ENCODE data around the gene FRMD4A.
"Not testable (repeated sequence)": the region's sequence is repeated elsewhere in the genome, so short reads cannot be mapped to it uniquely, and the experiment has no call there.

The FRMD4A gene

DNA sequence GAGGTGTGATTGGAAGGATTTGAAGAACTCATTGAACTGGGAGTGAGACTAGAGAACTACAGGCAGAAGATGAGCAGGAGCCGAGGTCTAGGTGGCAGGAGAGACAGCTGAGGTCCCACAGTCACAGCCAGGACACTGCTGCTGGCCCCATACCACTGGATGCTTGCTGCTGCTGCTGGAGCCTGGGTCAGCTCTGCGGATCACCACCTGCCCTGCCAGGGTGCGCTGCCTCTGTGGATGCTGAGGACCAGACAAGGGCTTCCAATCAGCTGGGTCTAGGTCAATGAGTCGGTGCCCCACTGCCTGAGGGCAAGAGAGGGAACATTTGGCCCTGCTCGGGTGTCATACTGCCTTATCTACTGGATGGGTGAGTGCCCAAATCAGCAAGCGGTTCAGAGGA lies 94.4 kb downstream of the FRMD4A start:
- DNase-seq = no peak

DNA sequence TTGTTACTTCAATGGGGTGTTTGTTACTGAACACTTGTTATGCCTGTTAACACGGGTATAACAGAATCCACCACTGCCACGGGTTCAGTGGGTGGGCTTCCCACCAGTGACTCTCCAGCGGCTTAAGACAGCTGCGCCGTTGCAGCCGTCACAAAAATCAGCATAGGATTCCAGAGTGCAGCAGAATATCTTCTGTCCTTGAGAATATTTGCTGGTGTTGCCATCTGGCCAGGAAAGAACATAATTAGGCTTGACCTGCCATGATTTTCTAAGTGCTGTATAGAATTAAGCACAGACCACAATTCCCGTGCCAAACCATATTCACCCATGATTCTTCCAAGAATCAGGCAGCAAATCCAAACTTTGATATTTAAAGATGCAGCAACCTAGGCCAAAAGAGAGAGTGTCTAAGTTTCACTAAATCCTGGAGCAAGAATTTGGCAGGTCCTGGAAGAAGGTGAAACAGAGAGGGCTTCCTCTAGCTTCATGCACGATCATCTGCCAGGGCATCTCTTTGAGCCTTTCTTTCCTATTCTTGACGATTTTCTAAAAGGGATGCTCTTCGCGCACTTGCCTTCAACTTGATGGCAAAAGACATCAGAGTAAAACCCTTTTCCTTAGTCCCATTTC lies 95.0 kb downstream of the FRMD4A start:
- no peak for DNase-seq

DNA sequence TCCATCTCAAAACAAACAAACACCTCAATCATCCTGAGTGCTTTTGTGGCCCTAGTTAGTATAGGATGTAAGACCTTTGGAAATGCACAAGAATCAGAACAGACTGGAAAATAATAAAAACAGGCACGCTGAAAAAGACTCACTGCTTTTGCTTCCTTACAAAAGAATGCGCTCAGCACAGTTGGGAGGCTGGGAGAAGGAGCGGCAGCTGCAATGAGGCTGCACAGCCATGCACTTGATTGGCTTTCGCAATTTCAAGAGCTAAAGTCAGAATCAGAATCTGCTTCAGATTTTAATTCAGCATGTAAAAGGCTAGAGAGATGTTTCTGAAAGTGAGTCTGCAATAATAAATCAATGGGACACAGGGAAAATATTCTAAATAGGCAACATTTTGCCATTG lies 97.2 kb downstream of the FRMD4A start:
- DNase-seq = no peak

DNA sequence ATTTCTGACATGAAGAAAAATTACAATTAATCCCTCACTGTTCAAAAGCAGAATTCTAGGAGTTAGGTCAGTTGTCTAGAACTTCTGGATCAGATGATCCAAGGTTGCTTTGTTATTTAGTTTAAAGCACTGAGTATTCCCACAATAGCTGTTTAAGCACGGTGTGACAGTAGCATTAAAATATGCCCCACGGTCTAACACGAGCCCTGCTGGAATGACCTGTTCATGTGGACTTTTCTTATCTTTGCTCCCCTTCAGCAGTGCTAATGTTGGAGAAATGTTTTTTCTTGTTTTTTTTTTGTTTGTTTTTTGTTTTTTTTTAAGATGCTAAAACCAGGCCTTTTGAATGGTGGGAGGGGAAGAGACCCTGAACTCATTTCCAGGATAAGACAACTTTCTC lies 101.9 kb downstream of the FRMD4A start:
- not testable (repeated sequence) for DNase-seq

DNA sequence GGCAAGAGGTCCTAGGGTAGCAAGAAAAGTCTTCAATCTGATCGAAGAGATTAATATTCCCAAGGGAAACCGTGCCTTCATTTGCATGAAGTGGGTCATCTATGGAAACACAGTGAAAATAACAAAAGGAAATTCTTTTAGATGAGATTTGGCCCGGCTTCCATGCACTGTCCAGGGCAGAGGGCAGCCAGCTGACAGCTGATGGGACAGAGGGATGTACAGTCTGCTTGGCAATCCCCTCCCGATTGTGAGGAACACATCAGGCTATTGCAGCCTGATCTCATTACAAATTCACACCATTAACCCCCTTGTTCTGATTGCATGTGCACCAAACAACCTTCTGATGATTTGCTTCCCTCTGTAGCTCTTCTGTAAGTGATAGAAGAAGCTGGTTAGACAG lies 105.3 kb downstream of the FRMD4A start:
- no peak for DNase-seq

DNA sequence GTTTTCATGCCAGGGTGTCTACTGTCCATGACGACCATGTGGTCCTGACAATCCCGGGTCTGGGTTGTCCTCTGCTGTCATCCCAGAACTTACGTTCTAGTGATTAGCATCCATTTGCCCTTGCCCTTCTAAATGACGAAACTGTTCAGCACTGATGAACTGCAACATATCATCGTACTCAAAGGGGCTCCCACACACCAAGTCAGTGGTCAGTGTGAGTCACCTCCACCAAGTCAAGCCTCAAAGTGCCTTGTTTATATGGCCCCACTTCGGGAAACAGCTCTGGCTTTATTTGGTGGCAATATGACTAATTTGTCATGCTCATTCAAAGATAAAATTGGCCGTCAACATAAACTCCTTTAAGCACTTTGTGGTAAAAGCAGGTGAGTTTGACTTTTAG lies 110.7 kb downstream of the FRMD4A start:
- no peak for DNase-seq

DNA sequence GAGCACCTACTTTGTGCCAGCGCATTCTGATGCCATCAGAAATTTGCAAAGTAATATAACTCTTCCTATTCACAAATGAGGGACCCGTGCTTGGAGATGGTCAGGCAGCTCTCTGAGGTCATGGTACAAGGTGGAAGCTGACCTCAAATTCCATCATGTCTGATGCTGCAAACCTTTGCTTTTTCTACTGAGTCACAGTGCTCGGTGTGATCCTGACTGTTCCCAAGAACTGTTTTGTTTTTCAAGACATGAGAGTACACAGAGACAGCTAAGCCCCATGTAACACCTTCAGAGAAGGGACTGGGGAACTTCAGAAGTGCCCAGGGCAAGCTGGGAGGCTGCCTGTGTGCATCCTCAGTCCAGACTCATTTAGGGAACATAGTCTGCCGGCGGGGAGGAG lies 111.3 kb downstream of the FRMD4A start:
- no peak for DNase-seq

DNA sequence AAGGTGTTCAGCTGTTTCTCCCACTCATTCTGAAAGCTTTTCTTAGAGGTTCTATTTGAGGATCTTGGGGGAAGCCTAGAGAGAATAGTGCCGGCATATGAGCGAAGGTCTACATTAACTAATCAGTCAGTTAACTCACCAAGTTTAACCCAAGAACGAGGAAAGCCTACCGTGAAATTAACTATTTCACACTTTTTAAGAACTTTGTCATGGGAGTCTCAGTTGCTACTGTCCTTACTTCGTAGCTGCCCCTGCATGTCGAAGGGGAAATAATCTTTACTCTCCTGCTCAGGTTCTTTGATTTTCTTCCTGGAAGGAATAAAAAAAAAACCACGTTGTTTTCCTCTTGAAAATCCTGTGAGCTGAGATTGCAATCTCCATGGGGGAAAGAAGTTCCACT lies 115.1 kb downstream of the FRMD4A start:
- no peak for DNase-seq

DNA sequence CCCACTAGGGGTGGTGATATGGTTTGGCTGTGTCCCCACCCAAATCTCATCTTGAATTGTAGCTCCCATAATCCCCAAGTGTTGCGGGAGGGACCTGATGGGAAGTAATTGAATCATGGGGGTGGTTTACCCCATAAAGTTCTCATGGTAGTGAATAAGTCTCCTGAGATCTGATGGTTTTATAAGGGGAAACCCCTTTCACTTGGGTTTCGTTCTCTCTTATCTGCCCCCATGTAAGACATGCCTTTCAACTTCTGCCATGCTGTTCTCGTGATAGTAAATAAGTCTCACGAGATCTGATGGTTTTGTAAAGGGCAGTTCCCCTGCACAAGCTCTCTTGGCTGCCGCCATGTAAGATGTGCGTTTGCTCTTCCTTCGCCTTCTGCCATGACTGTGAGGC lies 117.0 kb downstream of the FRMD4A start:
- not testable (repeated sequence) for DNase-seq

DNA sequence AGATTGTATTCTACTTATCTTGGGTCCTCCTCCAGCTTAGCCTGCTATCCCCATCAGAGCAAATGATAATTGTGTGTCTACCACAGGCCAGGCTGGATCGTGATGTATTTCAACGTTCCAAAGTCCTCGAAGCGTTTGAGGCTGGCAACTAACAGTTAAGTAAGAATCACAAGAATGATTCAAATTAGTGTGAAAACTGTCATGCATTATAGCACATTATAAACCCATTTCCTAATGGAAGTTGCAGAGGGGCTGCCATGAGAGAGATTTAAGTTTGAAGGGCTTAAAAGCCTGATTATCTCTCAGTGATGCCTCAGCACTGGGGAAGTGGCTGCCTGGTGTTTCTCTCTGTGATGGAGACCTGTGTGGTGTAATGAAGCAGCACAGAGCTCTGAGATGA lies 119.1 kb downstream of the FRMD4A start:
- DNase-seq = no peak

DNA sequence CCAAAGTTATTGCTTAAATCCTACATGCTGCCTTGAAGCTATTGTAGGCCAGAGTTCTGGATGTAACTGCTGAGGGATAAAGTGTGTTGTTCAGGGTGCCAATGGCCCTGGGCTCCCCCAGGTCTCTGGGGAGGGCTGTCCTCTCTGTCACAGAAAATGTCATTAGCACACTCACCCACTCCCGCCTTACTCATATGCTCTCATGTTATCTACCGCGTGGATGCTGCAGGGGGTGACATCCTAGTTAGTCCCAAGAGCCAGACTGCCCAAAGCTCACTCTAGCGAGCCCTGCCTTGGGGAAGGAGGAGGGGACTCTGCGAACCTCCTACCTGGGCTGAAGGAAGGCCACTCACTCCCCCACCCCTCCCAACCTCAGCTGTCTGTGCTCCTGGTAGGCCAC lies 122.5 kb downstream of the FRMD4A start:
- DNase-seq = no peak

DNA sequence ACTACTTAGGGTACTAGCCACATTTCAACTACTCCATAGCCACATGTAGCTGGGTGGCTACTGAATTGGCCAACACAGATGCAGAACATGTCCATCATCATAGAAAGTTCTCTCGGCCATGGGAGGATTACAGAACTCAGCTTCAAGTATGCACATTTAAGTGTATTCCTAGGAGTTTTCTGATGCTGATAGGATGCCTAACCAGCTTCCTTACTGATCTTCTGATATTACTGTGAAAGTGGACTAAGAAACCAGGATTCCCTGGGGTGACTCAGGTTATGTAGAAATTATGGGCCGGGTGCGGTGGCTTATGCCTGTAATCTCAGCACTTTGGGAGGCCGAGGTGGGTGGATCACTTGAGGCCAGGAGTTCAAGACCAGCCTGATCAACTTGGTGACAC lies 125.5 kb downstream of the FRMD4A start:
- no peak for DNase-seq

DNA sequence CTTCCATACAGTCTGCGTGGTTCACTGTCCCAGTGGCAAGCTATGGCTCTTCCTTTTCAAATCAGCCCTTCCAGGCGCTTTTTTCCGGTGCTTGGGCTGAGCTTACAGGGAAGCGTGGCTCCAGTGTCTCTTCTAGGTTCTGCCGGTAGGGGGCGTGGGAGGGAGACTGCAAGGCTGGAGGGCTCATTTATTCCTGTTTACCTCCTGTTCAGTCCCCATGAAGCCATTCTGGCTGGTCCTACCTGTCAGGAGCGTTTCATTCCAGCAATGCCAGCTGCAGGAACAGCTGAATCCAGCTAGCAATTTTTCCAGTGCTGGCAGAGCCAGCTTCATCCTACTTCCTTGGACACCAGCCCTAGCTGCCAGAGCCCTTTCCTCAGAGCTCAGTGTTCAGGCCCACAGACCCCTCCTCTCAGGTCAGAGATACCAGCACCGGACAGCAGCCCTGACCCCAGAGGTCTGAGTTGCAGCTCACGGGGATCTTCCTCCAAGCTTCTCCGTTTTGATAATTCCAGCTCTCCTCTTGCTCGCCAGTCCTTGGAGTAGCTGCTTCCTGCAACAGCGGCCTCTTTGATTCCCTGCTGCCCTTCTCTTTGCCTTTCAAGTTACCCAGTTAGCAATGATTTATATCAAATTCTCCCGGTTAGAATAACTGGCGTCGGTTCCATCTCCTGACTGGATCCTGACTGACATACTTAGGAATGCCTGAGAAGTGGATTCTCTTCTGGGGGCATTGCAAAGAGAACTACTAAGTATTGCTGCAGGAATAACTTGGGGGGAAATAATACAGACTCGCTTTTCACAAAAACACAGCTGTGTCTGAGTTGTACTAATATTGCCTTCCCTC lies 129.8 kb downstream of the FRMD4A start:
- DNase-seq = peak; percentile 42

DNA sequence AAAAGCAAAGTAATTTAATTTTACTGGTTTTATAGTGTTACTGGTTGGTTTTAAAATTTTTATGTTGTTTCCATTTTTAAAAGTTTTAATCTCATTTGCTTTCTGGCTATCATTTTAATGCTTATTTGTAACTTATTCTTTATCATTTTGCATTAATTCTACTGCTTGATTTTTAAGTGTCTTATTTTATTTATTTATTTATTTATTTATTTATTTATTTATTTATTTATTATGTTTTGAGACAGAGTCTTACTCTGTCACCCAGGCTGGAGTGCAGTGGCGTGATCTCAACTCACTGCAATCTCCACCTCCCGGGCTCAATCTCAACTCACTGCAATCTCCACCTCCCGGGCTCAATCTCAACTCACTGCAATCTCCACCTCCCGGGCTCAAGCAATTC lies 131.6 kb downstream of the FRMD4A start:
- DNase-seq = not testable (repeated sequence)

DNA sequence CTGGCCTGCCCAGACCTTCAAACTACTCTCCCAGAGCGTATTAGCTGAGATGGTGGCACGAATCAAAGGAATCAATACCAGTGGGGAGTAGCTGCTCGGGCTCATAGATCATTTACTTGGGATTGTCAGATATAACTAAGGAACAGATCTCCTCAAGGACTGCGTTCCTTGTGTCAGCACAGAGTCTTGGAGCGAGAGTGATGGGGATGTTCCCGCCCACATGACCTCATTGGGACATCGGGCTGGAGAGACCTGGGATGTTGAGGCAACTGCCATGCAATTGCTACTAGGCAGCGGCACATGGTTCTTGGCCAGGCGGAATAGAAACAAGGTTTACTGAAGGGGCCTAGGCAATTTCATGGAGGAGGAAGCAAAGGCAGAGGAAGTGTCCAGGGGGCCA lies 132.6 kb downstream of the FRMD4A start:
- no peak for DNase-seq

DNA sequence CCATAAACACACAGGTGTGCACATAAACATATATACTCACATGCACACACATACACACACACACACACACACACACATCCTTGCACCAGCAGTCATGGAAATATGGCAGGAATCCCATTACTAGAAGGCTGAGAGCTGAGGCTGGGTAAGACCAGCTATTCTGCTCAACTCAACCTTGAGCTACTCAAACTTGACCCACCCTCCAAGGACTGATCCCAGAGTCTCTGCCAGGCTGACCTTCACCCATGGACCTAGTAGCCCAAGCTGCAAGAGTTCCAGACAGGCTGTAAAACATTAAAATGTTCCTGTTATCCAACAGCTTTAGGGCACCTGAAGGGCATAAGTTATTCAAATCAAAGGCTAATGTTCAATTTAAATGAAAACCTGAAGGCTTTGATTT lies 134.6 kb downstream of the FRMD4A start:
- no peak for DNase-seq

DNA sequence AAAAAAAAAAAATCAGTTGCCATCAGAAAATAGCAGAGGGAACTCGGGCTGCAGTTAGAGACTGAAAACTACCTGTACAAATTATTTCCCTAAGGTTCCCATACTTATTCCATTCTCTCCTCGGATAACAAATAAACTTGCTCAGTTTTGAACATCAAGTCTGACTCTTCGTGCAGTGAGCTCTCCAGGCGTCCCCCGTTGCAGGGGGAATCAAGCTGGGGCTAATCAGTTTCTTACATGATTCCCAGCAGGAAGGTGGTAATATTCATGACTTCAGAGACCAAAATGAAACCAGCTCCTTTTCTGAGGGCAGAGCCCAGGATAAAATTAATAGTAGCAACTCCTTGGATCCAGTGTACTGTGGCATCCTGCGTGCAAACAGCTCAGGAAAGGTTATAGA lies 135.3 kb downstream of the FRMD4A start:
- DNase-seq = no peak

DNA sequence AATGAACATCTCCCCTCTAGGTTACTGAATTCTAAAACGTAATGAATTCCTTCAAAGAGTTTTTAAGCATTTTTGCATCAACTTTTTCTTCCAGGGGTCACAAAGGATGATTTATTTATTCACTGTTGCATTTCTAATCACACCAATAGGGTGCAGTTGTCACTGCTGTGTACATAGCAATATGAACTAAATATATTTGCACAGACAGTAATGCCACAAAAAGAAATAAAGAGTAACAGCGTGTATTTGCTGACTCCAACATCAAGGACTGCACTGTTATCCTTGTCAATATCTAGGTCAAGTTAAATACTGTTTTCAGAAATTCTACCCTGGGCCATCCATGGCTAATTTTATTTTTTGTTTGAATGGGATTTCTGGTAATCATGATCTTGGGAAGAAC lies 138.0 kb downstream of the FRMD4A start:
- no peak for DNase-seq

DNA sequence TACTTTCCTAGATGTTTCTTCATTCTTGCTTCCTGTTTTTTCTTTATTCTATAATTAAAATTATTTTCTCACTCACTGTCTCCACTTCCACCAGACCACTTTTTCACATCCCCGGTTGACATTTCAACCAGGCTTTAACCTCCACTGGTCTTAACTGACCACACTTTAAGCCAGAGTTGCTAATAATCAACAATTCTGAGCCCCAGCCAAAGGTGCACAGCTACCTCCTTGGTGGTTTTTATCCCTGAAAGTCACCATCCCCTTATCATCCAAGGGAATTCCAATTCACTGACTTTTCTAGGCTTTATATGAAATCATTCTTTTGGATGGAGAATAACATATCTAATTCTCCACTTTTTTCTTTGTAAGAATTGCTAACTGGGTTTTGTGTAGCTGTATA lies 138.9 kb downstream of the FRMD4A start:
- DNase-seq = no peak

DNA sequence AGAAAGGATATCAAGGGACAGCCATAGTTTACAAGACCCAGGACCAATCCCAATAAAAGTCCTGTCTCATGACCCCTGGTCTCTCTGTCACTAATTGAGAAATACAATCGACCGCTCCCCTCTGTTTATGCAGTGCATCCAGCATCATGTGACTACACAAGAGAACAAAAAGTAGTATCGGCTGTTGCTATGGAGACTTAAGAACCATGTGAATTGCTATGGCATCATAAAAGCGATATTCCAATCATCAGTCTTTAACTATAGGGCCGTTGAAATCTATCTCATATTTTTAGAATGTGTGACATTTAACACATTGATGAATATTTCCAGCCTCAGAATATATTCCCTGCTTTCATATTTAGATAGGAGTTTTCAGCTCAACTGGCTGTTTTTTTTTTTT lies 139.3 kb downstream of the FRMD4A start:
- DNase-seq = no peak

DNA sequence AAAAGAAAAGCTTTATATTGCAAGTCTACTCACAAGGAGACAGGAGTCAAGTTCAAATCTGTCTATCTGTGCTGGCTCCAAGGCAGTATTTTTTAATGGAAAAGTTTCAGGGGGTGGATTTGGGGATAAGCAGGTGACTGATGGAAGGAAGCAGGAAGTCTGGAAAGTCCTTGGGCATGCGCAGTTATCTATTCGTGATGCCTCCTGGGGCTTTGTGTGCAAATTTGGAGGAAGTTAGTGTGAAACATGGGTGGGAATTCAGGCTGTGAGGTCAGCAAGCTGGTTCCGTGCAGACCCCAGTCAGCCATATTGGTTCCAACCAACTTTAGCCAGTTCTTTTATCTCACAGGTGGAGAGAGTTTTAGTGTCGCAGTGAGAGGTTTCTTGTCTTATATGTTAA lies 140.0 kb downstream of the FRMD4A start:
- no peak for DNase-seq

DNA sequence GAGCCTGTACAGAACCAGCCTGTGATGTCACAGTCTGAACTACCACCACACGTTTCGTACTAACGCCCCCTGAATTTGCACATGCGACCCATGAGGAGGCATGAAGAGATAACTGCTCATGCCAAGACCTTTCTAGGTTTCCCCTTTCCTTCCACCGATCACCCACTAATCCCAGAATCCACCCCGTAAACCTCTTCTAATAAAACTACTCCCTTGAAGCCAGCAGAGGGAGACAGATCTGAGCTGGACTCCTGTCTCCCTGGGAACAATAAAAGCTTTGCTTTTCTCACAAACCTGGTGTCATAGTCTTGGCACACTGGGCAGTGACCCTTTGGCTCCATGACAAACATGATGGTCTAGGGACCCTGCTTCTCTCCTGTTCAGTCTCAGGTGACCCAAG lies 144.5 kb downstream of the FRMD4A start:
- DNase-seq = no peak

DNA sequence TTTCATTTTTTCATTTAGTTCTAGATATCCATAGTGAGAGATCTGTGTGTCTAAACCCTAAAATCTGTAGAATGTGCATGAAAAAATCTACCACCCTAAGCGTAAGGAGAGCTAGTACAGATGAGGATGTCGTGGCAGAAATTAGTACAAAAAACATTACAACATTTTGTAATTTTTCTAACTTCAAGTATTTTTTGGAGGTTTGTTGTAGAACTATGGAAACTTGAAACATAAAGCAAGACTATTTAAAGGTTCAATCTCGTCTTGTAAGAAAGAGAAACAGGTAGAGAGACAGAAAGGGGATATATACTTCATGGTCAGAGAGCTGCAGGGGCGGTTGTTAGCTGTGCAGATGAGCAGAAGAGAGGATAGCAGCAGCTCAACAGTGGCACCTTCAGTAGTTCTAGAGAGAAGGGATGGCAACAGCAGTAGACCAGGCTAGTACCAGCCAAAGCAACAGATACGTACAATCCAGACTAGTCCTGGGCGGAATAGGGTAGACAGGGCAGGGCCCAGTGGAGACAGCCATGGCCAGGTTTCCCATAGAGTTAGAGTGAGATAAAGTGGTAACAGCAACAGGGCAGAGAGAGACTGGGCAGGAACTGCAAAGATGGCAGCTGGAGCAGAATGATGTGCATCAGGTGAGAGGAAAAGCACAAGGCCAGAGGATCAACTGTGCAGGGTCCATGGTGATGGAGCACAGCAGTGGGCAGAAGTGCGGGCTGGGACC lies 145.2 kb downstream of the FRMD4A start:
- DNase-seq = peak; percentile 81

DNA sequence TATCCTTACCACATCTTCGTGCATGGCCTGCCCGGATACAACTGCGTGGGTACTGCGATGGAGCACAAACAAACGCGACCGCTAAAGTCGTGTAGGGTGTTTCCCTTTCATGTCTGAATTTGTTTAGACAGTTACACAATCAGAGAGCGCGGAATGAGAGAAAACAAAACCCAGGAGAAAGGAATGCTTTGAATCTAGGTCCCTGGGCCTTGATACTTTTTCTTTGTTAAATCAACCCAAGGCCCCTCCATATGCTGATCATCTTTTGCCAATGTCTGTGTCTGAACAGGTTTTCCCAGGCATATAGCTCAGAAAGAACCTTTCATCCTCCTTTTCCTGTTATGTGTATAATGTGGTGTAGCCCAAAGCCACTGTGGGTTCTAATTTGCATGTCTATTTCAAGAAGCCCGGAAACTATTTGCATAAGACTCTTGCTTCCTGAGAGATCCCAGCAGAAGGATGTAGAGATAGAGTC lies 145.8 kb downstream of the FRMD4A start:
- DNase-seq = no peak

All from fibroblast of skin of right biceps (primary cell).